ENCODE data around the gene CDR2.

The CDR2 gene

DNA sequence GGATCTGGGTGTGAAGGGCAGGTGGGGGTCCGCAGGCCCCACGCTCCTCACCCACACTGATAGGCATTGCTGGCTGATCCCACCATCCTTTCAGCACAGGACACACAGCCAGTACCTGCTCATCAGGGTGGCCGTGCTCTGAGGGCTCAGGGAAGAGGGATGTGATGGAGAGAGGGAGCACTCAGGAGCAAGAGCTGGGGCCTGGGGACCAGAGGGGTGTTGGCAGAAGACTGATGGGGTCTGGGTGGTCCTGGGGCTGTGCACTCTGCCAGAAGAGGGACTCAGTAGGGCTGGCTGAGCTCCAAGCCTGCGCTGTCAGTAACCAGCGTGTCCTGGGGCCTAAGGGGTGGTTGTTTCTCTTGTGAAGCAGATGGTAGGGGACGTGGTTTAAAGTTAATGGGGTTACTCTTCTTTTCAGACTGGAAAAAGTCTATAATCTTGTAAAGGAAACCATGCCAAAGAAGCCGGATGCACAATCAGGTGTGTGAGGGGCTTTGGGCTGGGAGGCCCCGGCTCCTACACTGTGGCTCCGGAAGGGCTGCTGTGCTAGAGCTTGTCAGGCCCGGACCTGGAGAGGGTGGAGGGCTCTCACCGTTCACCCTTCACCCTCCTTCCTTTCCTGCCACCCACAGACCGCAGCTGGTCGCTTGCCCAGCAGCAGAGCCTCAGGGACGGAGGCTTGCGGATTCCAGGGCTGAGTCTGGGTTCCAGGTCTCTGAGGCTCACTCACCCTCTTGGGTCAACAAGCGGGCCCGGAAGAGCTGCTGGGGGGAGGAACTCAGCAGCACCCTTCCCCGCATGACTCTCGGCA lies 49.4 kb downstream of the CDR2 start:
- no peak for DNase-seq (ENCODE audit: low read depth in 2 of 2)

- no peak for DNase-seq (ENCODE audit: low read depth in 2 of 2)
Measured at GRCh38 chr16:22323959-22324786, 50.2 kb downstream of the CDR2 start.

DNA sequence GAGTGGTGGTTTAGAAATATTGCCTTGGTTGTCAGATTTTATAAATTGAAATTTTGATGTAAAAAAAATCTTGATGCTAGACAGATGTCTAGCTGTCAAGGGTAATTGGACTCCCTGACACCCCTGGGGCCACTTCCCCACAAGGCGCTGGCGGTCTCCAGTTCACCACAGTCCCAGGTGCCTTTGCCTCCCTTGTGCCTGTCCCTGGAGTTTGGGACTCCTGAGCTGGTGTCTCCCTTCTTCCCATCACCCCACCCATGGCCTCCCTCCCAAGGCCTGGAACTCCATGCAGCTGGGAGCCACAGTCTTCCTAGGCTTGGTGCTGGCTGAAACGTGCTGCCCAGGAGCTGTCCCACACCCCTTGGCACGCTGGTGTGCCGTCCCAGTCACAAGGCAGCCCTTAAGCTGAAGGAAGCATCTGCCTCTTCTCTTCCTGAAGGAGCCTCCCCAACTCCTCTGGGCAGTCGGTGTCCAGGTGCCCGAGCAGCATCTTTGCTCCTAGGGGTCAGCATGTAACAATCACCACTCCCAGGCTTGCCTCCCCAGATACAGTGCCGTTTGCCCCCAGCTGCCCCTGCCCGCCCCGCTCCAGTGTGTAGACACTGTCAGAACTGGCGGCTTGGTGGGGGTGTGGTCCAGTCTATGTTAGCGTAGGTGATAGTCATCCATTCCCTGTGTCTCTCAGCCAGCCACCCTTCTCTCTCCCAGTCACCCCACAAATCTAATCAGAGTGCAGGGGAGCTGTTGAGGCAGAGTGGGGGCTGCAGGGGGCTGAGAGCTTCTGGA lies 51.1 kb downstream of the CDR2 start:
- DNase-seq (ENCODE audit: low read depth in 2 of 2) = no peak

DNA sequence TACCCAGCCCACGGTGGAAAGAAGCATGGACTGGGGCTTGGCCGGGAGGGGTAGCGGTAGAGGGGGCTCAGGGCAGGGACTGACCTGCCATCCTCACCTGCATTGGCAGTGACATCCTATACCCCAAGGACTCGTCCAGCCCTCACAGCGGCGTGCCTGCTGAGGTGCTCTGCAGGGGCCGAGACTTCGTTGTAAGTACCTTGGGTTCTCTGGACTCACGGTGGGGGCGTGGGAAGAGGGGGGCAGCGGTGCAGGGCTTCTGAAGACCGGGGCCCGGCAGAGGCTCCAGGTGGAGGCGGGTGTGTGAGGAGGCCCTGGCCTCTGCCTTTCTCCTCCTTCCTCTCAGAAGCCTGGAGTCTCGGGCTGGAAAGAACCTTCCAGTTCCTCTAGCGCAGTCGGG lies 51.7 kb downstream of the CDR2 start:
- DNase-seq (ENCODE audit: low read depth in 2 of 2) = no peak

- DNase-seq (ENCODE audit: low read depth in 2 of 2) = no peak
Measured at GRCh38 chr16:22322021-22322471, 52.4 kb downstream of the CDR2 start.

- DNase-seq (ENCODE audit: low read depth in 2 of 2) = peak; percentile 28 to 44
Measured at GRCh38 chr16:22321340-22322001, 52.9 kb downstream of the CDR2 start.

DNA sequence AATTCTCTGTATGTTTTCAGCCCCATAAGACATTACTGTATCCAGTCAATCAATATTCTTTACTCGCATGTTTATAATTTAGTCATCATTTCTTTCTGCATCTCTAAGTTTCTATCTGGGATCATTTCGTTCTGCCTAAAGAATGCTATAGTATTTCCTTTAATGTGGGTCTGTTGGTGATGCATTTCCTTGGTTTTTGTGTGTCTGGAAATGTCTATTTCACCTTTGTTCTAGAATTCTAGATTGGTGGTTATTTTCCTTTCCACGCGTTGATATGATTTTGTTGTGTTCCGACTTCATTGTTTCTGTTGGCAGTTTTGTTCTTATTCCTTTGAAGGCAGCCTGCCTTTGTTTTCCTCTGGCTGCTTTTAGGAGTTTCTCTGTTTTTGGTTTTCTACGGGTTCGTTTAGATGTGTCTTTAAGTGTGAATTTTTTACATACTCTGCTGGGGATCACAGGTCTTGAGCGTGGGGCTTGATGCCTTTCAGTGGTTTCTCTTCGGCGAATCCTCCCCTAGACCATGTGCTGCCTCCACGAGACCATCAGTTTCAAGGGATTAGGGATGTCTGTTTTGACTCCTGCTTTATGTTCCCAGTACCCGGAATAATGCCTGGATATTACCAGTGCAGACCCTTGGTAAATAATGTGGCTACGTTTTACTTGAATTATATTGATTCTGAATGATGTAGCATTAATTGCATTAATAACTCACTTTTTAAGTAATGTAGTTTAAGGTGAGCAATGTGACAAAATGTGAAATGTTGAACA lies 53.7 kb downstream of the CDR2 start:
- DNase-seq (ENCODE audit: low read depth in 2 of 2) = no peak

- peak; percentile 19 to 31 for DNase-seq (ENCODE audit: low read depth in 2 of 2)
Measured at GRCh38 chr16:22318690-22319358, 55.6 kb downstream of the CDR2 start.

- DNase-seq (ENCODE audit: low read depth in 2 of 2) = no peak
Measured at GRCh38 chr16:22317625-22318024, 56.8 kb downstream of the CDR2 start.

- DNase-seq (ENCODE audit: low read depth in 2 of 2) = no peak
Measured at GRCh38 chr16:22317001-22317530, 57.4 kb downstream of the CDR2 start.

DNA sequence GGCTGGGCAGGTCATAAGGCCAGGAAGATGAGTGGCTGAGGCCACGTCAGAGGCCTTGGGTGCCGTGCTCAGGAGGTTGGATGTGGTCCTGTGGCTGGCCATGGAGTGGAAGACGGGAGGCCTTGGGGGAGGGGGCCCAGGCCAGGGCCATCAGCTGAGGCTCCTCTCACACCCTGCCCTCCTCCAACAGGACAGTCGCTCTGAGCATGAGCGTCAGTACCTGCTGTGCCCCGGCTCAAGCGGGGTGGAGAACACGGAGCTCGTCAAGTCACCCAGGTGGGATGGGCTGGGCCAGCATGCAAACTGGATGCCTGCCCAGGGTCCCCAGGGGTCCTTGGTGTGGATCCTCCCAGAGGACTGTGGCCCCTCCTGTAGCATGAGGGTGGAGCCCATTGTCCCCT lies 58.0 kb downstream of the CDR2 start:
- no peak for DNase-seq (ENCODE audit: low read depth in 2 of 2)

- DNase-seq (ENCODE audit: low read depth in 2 of 2) = no peak
Measured at GRCh38 chr16:22315979-22316378, 58.4 kb downstream of the CDR2 start.

DNA sequence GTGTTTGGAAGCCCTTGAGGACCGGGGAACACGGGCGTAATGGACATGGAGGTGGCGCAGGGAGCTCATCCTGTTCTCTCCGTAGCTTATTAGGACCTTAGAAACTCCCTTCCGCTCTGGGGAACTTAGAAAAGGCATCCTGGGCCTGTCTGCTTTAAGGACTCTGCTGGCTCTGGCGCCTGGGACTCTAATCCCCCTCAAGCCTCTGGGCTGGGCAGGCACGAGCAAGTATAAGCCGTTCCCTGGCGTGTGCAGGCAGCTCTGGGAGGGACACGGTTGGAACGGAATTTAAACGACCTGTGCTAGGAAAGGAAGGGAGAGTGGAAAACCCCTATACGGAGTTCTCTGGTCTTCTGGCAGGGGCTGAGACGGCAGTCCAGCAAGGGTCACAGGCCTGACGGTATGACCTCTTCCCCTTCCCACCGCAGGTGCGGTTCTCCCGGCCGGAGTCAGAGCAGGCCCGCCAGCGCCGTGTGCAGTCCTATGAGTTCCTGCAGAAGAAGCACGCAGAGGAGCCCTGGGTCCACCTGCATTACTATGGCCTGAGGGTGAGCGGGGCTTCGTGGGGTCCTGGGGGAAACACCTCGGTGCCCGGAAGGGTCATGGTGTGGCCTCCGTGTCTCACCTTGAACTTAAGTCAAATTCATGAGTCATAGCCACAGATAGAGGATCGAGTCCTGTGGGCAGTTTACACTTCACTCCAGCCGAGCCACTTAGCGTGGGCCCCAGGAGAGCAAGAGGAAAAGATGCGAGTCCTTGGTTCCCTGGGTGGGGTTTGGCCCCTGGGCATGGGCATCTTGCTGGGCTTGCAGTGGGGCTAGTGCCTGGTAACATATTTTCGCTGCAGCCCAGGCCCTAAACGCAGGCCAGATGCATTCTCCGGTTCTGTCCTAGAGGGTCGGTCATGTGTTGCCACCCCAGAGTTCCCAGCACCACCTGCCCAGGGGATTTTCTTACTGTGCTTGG lies 59.5 kb downstream of the CDR2 start:
- DNase-seq (ENCODE audit: low read depth in 2 of 2) = no peak

GRCh38 chr16:22313876-22314470 lies 60.4 kb downstream of the CDR2 start:
- no peak for DNase-seq (ENCODE audit: low read depth in 2 of 2)

- DNase-seq (ENCODE audit: low read depth in 2 of 2) = no peak
Measured at GRCh38 chr16:22312897-22313781, 61.3 kb downstream of the CDR2 start.

DNA sequence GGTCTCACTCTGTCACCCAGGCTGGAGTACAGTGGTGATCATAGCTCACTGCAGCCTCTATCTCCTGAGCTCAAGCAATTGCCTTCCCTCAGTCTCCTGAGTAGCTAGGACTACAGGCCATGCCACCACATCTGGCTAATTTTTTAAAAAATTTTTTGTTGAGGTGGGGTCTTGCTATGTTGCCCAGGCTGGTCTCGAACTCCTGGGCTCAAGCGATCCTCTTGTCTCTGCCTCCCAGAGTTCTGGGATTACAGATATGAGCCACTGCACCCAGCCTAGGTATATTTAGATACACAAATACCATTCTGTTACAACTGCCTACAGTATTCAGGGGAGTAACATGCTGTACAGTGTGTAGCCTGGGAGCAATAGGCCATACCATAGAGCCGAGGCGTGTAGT lies 62.9 kb downstream of the CDR2 start:
- DNase-seq (ENCODE audit: low read depth in 2 of 2) = no peak

GRCh38 chr16:22308824-22309520 lies 65.4 kb downstream of the CDR2 start:
- DNase-seq (ENCODE audit: low read depth in 2 of 2) = no peak

All from stimulated activated CD8-positive, alpha-beta memory T cell treated with anti-CD3 and anti-CD28 coated beads, Interleukin-7, amount 100 ng/mL, for 4 hours (primary cell).